PFSK-1 (cell line): ENCODE data around the gene ARL3.

ENCODE experiments used
- POLR2AphosphoS5 ChIP-seq: IDR thresholded peaks from 2 replicates; pipeline ENCODE4 v1.6.1; 2012; ENCODE audit warnings: low read depth, mild to moderate bottlenecking, control low read depth, low read length, moderate library complexity
- TF ChIP-seq, protein P1 (sequence below), 2 experiments: IDR thresholded peaks; 2 replicates each; pipeline versions ENCODE4 v1.6.1 to v1.8.0; 2011 to 2012; ENCODE audit warnings: low read depth in 2 of 2, low read length in 2 of 2, control low read depth in 1 of 2, inconsistent platforms in 1 of 2, mild to moderate bottlenecking in 1 of 2, moderate library complexity in 1 of 2; ENCODE audit not compliant: insufficient read depth in 1 of 2

GRCh38 chr10:102726274-102726673, 12.1 kb upstream of the ARL3 start:
- TF ChIP-seq, protein P1, sequence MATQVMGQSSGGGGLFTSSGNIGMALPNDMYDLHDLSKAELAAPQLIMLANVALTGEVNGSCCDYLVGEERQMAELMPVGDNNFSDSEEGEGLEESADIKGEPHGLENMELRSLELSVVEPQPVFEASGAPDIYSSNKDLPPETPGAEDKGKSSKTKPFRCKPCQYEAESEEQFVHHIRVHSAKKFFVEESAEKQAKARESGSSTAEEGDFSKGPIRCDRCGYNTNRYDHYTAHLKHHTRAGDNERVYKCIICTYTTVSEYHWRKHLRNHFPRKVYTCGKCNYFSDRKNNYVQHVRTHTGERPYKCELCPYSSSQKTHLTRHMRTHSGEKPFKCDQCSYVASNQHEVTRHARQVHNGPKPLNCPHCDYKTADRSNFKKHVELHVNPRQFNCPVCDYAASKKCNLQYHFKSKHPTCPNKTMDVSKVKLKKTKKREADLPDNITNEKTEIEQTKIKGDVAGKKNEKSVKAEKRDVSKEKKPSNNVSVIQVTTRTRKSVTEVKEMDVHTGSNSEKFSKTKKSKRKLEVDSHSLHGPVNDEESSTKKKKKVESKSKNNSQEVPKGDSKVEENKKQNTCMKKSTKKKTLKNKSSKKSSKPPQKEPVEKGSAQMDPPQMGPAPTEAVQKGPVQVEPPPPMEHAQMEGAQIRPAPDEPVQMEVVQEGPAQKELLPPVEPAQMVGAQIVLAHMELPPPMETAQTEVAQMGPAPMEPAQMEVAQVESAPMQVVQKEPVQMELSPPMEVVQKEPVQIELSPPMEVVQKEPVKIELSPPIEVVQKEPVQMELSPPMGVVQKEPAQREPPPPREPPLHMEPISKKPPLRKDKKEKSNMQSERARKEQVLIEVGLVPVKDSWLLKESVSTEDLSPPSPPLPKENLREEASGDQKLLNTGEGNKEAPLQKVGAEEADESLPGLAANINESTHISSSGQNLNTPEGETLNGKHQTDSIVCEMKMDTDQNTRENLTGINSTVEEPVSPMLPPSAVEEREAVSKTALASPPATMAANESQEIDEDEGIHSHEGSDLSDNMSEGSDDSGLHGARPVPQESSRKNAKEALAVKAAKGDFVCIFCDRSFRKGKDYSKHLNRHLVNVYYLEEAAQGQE (IDR thresholded peaks at IDR 0.05; ENCODE audit: insufficient read depth in 1 of 2, low read depth in 2 of 2, low read length in 2 of 2), result no peak
- TF ChIP-seq POLR2AphosphoS5, result no peak
